HG03575 (cell line): ENCODE data around the gene SF3B2.
"Not testable (repeated sequence)": the region's sequence is repeated elsewhere in the genome, so short reads cannot be mapped to it uniquely, and the experiment has no call there.

Source experiments
- ATAC-seq: cut with Tn5 transposase; IDR thresholded peaks from one replicate; pipeline ENCODE4 v1.9.1; 2021; ENCODE audit not compliant: unreplicated experiment, insufficient number of reproducible peaks, low FRiP score; ENCODE audit errors: extremely low read depth

SF3B2 gene

DNA sequence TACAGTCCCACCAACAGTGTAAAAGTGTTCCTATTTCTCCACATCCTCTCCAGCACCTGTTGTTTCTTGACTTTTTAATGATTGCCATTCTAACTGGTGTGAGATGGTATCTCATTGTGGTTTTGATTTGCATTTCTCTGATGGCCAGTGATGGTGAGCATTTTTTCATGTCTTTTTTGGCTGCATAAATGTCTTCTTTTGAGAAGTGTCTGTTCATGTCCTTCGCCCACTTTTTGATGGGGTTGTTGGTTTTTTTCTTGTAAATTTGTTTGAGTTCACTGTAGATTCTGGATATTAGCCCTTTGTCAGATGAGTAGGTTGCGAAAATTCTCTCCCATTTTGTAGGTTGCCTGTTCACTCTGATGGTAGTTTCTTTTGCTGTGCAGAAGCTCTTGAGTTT, 40.0 kb downstream of the SF3B2 start:
- not testable (repeated sequence) for ATAC-seq

DNA sequence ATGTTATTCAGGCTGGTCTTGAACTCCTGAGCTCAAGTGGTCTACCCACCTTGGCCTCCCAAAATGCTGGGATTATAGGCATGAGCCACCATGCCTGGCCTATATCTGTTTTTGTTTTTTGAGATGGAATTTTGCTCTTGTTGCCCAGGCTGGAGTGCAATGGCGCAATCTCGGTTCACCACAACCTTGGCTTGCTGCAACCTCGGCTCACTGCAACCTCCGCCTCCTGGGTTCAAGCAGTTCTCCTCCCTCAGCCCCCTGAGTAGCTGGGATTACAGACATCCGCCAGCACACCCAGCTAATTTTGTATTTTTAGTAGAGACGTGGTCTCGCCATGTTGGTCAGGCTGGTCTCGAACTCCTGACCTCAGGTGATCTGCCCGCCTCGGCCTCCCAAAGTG, 47.6 kb downstream of the SF3B2 start:
- not testable (repeated sequence) for ATAC-seq

DNA sequence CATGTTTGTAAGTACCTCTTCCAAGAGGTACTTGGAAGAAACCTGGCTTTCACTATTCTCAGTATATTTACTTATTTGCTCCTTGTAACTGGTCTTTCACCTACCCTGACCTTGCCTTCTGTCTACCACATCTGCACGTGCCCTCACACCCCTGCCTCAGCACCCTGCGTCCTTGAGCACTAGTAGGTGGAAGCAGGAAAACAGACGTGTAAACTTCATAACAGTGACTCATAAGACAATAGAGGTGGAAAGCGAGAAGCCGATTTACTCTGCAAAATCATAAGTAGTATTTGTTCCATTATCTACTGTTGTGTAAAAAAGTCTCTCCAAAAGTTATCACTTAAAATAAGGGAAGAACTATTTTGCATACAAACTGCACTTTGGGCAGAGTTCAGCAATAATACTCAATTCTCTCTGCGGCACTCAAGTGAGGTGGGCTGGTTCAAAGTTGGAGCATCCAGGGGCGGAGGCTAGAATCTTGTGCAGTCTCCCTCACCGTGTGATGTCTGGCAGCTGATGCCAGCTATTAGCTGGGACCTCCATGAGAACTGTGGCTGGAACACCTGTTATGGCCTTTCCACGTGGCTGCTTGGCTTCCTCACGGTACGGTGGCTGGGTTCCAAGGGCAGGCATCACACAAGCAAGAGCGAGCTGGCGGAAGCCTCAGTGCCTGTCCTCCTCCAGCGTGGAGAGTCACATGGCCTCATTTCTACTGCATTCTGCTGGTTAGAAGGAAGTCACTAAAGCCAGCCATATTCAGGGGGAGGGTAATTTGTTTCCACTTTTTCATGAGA, 48.3 kb downstream of the SF3B2 start:
- no peak for ATAC-seq

DNA sequence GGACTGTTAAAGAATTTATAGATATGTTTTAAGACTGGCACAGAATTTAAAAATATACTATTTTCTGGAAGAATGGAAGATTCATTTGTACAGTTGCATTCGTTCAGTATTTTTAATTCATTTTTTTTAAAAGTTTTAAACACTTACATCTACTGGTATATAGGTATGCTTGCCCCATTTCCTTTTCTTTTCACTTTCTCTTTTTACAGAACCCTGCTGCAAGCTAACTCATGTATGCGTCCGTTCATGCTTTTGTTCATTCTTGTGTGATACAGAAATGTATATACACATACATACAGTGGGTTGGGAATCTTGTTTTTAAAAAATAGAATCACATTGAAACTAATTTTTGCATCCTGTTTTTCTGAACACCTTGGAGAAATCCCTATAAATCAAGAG, 48.9 kb downstream of the SF3B2 start:
- no peak for ATAC-seq

DNA sequence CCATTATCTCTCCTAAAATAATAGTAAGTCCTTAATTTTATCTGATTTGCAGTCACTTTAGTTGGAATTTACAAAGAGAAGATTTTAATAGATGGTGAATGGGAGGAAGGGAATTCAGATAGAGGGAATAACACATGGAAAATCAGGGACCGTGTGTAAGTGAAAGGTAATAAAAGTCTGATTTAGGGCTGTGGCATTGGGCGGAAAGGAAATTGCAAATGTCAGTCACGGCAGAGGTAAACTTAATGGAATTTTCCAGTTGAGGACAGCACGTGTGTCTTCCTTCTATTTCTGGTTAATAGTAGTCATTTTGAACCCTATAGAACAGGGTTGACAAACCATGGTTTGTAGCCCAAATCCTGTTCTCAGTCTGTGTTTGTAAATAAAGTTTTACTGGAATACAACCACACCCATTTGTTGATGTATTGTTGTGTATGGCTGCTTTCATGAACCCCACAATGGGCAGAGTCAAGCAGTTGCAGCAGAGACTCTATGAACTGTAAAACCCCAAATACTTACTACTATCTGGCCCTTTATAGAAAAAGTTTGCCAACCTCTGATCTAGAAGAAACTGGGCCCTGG, 52.0 kb downstream of the SF3B2 start:
- ATAC-seq: no peak

DNA sequence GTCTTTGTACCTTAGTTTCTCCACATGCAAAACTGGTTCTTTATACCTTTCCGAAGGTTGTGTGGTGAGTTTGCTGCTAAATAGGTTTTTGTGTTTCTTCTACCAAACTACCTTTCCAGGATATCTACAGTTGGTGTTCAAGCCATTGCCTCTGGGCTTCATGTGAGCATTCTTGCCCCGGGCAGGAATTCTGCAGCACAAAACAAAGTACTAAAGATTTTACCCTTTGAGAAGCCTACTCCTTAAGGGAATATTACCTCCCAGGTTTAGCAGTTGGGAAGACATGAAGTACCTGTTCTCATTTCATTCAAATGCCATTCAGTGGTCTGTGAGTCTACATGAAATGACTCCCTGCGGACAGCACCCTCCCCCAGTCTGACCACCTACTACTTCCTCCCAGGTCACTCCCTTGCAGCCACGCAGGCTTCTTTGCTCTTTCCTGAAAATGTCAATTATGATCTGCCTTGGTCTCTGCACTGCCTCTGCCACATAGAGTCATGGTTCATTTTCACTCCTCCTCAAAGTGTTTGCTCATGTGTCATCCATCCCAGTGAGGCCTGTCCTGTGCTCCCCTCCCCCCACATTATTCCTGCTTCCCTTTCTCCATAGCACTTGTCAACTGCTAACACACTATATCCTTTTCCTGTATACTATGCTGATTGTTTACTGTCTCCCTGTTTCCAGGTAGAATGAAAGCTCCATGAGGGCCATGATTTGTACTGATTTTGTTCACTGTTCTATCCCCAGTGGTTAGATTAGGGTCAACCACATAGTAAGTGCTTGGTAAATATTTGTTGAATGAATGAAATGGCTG, 54.8 kb downstream of the SF3B2 start:
- no peak for ATAC-seq

DNA sequence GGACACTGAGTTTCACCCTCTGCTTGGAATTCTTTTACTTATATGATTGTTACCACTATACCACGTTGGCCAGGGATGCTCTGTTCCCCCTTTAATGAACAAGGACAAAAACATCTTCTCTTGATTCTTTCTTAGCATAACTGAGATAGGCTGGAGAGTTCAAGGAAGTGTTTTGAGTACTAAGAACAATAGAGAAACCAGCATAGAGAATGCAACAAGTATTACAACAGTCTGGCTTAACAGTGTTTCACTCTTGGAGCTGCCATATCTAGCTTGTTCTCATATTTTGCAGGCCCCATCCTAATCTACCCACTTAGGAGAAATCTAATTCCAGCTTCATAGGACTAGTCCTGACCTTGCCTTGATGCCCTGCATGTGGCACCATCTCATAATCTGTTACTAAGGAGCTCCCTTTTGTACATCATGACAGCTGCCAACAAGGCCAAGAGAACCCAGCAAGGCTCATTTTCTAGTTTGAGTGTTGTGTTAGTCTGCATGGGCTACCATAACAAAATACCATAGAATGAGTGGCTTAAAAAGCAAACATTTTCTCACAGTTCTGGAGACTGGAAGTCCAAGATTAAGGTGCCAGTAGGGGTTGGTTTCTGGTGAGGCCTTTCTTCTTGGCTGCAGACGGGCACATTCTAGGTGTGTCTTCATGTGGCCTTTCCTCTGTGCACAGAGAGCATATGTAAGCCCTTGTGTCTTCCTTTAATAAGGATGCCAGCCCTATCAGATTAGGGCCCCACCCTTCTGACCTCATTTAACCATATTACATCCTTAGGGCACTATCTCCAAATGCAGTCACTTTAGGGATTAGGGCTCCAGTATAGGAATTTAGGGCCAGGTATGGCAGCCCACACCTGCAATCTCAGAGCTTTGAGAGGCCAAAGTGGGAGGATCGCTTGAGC, 55.7 kb downstream of the SF3B2 start:
- ATAC-seq: no peak

DNA sequence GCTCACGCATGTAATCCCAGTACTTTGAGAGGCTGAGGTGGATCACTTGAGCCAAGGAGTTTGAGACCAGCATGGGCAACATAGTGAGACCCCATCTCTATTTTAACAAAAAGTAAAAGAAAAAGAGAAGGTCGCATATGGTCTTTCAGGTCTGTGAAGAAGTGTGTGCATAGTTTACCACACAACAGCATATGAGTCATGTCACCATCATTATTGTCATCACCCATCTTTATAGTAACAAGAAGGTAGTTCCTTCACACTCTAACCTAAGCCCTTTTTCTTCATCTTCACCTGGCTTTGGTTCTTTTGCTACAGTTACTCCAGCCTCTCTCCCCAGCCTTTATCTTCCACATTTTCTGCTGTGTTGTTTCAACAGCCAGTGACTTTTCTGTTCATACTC, 57.1 kb downstream of the SF3B2 start:
- ATAC-seq: no peak

DNA sequence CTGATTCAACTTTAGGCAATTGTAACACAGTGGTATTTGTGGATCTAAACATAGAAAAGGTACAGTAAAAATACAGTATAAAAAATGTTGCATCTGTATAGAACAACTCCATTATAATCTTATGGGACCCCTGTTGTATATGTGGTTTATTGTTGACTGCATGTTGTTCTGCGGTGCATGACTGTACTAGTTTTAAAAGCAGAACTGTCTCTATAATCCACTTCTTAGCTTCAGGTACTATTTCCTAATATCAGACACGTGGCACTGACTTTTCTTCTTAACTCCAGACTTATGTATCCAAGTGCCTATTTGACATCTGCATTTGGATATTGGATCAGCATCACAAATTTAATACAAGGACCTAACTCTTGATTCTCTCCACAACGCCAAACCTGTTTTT, 59.0 kb downstream of the SF3B2 start:
- no peak for ATAC-seq

DNA sequence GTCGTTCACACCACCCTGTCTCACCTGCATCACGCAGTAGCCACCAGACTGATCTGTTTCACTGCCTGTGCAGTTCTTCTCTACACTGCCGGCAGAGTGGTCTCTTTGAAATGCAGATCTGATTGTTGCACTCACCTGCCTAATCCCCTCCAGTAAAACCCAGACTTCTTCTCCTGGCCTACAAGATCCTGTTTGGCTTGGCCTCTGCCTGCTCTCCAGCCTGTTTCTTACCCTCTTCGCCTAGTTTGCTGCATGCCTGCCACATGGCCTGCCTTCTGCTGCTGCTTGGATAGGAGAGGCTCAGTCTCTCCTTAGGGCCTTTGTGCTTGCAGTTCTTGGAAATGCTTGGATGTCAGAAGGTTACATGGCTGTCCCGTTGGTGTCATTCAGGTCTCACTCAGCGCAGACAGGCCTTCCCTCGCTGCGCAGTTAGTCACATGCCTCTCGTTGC, 59.9 kb downstream of the SF3B2 start:
- ATAC-seq: no peak

DNA sequence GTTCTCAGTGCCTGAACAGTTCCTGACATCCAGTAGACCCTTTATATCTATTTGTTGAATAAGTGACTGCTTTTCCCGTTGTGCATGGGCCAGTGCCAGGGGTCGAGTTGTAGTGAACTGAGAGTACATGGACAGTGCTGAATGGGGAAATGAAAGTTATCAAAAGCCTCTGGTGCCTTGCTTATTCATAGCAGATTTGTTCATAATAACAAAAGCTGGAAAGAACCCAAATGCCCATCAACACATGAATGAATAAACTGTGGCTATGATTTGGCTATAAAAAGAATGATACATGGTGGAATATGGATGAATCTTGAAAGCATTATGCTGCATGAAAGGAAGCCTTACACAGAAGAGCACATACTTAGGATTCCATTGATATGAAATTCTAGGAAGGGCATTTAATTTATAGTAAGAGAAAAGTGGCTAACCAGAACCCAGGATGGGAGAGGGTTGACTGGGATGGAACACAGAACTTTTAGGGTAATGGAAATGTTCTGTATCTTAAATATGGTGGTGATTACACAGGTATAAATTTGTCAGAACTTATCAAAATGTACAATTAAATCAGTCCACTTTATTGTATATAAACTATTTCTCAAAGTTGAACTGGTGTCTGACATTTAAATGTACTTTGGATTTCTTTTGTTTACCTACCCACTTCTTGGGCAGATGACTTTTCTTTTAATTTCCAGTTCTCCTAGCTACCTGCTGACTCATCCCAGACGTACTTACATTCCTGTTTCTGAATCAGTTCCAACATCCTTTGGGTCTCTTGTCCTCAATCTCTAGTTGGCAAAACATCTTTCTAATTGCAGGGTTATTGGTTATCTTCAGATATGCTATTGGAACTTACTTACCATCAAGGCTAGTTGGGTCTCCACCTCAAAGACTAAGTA, 60.7 kb downstream of the SF3B2 start:
- no peak for ATAC-seq

DNA sequence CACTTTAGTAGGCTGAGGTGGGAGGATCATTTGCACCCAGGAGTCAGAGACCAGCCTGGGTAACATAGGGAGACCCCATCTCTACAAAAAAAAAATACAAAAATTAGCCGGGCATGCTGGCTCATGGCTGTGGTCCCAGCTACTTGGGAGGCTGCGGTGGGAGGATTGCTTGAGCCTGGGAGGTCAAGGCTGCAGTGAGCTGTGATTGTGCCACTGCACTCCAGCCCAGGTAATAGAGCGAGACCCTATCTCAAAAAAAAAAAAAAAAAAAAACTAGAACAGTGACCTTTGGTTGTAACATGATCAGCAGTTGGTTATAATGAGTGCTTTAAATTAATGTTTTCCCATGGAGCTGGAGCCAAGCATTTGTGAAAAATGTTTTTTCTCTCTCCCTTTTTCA, 62.8 kb downstream of the SF3B2 start:
- ATAC-seq: not testable (repeated sequence)

DNA sequence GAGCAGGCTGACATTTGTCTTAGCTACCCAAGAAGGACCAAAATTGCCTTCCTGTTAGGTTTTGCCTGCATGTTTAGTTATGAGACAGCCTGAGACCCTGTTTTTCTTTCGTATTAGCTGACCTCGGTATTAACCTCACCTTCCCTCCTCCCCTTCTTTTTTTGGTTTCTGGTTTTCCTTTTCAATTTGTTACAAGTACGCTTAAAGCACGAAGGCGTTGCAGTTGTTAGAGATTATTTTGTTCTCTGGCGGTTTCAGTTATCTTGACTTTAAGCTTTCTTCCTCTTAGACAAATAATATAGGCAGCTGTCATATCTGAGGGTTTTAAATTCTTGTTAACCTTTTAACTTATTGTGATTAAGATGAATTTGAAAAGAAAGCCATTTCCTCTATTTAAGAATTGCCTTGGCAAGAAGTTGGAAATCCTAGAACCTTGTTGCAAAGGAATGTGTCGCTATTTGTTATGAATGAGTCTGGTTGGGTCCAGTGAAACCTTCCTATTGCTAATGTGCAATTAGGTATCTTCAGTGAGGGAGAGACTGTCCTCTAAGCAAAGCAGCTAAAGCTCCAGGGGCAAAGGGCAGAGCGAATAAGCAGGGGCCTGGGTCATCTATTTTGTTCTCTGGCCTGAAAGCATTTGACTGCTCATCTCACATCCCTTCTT, 63.6 kb downstream of the SF3B2 start:
- no peak for ATAC-seq

DNA sequence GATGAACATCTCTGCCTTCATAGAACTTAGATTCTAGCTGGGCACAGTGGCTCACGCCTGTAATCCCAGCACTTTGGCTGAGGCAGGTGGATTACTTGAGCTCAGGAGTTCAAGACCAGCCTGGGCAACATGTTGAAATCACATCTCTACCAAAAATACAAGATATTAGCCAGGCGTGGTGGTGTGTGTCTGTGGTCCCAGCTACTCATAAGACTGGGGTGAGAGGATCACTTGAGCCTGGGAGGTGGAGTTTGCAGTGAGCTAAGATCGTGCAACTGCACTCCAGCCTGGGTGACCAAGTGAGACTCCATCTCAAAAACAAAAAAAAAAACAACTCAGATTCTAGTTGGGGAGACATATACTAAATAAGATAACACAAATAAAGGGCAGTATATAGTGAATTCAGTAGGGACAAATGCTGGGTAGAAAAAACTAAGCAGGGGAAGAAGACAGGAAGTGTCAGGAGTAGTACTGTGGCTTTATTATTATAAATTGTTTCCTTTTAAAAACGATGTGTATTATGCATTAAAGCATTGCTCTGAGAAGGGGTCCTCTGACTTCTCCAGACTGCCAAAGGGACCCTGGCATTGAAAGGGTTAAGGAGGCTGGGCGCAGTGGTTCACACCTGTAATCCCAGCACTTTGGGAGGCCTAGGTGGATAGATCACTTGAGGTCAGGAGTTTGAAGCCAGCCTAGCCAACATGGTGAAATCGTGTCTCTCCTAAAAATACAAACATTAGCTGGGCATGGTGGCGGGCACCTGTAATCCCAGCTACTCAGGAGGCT, 64.6 kb downstream of the SF3B2 start:
- no peak for ATAC-seq

DNA sequence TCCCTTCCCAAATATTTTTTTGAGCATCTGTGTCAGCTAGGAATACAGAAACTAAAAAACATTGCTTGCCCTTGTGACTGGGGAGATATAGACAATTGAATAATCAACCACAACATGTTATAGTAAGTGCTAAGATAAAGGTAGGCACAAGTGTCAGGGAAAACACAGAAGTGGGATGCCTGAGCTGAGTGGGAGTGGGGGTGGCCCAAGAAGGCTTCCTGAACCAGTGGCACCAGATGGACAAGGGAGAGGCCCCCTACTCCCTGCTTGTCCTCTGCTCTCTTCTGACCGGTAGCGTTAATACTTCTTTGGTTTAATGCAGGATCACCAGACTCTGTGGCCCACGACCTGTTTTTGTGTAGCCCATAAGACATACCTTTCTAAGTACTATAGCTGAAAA, 66.7 kb downstream of the SF3B2 start:
- no peak for ATAC-seq
